Muscle of arm (tissue), 12 donors: ENCODE results near the gene FBLN1. TPM values are rescaled to one million over a fixed set of nuclear protein-coding genes. Genes with fewer than 3 reads are reported as not detected.
A peak's percentile ranks its signal among the peaks of the same experiment; 100 is the strongest.
"Not testable (repeated sequence)": the region's sequence is repeated elsewhere in the genome, so short reads cannot be mapped to it uniquely, and the experiment has no call there.

Experiments used
- DNase-seq: peaks from one replicate; pipeline ENCODE4 v3.0.0-alpha.2; 2013
- polyA plus RNA-seq, 12 donors: library from polyadenylated mRNA; unstranded; fragments of 120-200 nt; gene quantifications; one replicate each; pipeline ENCODE4 v1.2.1, GENCODE V29; 2013; ENCODE audit not compliant: insufficient read length in 12 of 12

FBLN1 gene
- polyA plus RNA-seq, 12 donors = 80.3 to 295 (median 134) TPM; not detected in 1

- DNase-seq = no peak
Observed at GRCh38 chr22:45475063-45475747, 27.5 kb upstream of the FBLN1 start.

GRCh38 chr22:45475851-45476514 lies 26.7 kb upstream of the FBLN1 start:
- DNase-seq = no peak

- no peak for DNase-seq
Observed at GRCh38 chr22:45476814-45477213, 25.9 kb upstream of the FBLN1 start.

GRCh38 chr22:45477366-45478107 lies 25.1 kb upstream of the FBLN1 start:
- DNase-seq = no peak

- peak; percentile 70 for DNase-seq
Observed at GRCh38 chr22:45478108-45478771, 24.4 kb upstream of the FBLN1 start.

GRCh38 chr22:45480717-45481116 lies 22.0 kb upstream of the FBLN1 start:
- no peak for DNase-seq

- DNase-seq = no peak
Observed at GRCh38 chr22:45481661-45482060, 21.0 kb upstream of the FBLN1 start.

GRCh38 chr22:45482169-45482568 lies 20.5 kb upstream of the FBLN1 start:
- DNase-seq = no peak

GRCh38 chr22:45483319-45483718 lies 19.4 kb upstream of the FBLN1 start:
- DNase-seq = no peak

- no peak for DNase-seq
Observed at GRCh38 chr22:45483918-45484499, 18.7 kb upstream of the FBLN1 start.

- DNase-seq = no peak
Observed at GRCh38 chr22:45484742-45485141, 17.9 kb upstream of the FBLN1 start.

- DNase-seq = no peak
Observed at GRCh38 chr22:45485261-45485660, 17.4 kb upstream of the FBLN1 start.

- DNase-seq = no peak
Observed at GRCh38 chr22:45488764-45489370, 13.8 kb upstream of the FBLN1 start.

GRCh38 chr22:45490836-45491235 lies 11.8 kb upstream of the FBLN1 start:
- DNase-seq = no peak

- DNase-seq = no peak
Observed at GRCh38 chr22:45491841-45492240, 10.8 kb upstream of the FBLN1 start.

GRCh38 chr22:45493286-45493771 lies 9.4 kb upstream of the FBLN1 start:
- DNase-seq = no peak

GRCh38 chr22:45494306-45494705 lies 8.4 kb upstream of the FBLN1 start:
- not testable (repeated sequence) for DNase-seq

- not testable (repeated sequence) for DNase-seq
Observed at GRCh38 chr22:45495616-45496015, 7.1 kb upstream of the FBLN1 start.

GRCh38 chr22:45496451-45496941 lies 6.2 kb upstream of the FBLN1 start:
- no peak for DNase-seq

GRCh38 chr22:45497351-45498145 lies 5.1 kb upstream of the FBLN1 start:
- no peak for DNase-seq
